Astrocyte of the cerebellum (primary cell): Measurements from ENCODE around the gene VPS13C.

Source experiments
- DNase-seq: peaks from one replicate; pipeline ENCODE4 v3.0.0-alpha.2; 2011; ENCODE audit warnings: low read depth
- H3K4me3 ChIP-seq: 2 replicates; pipeline ENCODE4 v1.5.1; 2011; ENCODE audit warnings: mild to moderate bottlenecking, low read depth, low read length, moderate library complexity
- in situ Hi-C: cut with HindIII; loops from 2 replicates; pipeline ENCODE4 v1.10.0; 2017; ENCODE audit warnings: low sequenced_read_pairs
- TF ChIP-seq, protein P1 (sequence below): IDR thresholded peaks from 2 replicates; pipeline ENCODE4 v1.5.1; 2012; ENCODE audit warnings: low read length, low read depth, moderate library complexity, mild to moderate bottlenecking; ENCODE audit errors: missing control alignments

The VPS13C gene

GRCh38 chr15:62067448-62068044 lies 7.3 kb upstream of the VPS13C start:
- in situ Hi-C loops: no loop called here
- TF ChIP-seq, protein P1, sequence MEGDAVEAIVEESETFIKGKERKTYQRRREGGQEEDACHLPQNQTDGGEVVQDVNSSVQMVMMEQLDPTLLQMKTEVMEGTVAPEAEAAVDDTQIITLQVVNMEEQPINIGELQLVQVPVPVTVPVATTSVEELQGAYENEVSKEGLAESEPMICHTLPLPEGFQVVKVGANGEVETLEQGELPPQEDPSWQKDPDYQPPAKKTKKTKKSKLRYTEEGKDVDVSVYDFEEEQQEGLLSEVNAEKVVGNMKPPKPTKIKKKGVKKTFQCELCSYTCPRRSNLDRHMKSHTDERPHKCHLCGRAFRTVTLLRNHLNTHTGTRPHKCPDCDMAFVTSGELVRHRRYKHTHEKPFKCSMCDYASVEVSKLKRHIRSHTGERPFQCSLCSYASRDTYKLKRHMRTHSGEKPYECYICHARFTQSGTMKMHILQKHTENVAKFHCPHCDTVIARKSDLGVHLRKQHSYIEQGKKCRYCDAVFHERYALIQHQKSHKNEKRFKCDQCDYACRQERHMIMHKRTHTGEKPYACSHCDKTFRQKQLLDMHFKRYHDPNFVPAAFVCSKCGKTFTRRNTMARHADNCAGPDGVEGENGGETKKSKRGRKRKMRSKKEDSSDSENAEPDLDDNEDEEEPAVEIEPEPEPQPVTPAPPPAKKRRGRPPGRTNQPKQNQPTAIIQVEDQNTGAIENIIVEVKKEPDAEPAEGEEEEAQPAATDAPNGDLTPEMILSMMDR: no peak
- no peak for DNase-seq
- peak overlapping the region; percentile 25 for H3K4me3 ChIP-seq

- no peak for DNase-seq
- H3K4me3 ChIP-seq: peak within 1 kb of the TSS; percentile 26
- TF ChIP-seq, protein P1: peak; percentile 31
- in situ Hi-C loops: no loop called here
Measured at GRCh38 chr15:62066663-62067447, 6.6 kb upstream of the VPS13C start, which contains the start of gene C2CD4A. Gene C2CD4A, plus strand, starts transcription at chr15:62066977. Its CDS starts 637 bp downstream, at chr15:62067614.

DNA sequence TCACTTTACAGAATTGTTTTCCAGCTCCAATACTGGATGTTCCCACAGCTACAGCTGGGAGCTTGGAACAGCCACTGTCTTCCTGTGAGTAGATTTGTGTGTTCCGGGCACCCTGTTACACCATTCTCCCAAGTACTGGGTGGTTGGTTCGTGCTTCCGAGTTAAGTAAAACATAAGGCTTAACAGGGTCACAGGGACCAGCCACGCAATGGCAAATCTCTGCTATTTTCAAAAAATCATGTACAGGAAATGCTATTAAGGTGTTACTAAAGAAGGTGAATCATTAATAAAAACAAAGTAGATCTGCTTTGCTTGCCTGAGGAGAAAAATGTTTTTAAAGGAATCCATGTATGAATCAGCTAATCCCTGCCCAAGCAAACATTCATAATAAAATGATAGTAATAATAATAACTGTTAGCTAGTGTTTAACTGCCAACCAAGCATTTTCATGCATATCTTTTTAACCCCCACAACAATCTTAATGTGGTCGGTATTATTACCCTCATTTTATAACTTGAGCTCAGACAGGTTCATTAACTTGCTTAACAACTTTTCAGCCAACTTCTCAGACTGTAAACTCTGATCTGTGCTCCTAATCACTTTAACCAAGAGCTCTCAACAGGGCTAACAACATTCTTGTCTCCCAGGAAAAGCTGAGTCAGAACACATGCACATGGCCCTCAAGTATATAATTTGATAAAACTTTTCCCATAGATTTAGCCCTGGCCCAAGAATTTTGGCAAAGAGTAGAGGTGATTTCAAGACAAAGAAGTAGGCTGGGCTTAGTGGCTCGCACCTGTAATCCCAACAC lies 3.8 kb upstream of the VPS13C start:
- TF ChIP-seq, protein P1: no peak
- in situ Hi-C loops: no loop called here
- no peak for DNase-seq
- no peak overlapping the region for H3K4me3 ChIP-seq

DNA sequence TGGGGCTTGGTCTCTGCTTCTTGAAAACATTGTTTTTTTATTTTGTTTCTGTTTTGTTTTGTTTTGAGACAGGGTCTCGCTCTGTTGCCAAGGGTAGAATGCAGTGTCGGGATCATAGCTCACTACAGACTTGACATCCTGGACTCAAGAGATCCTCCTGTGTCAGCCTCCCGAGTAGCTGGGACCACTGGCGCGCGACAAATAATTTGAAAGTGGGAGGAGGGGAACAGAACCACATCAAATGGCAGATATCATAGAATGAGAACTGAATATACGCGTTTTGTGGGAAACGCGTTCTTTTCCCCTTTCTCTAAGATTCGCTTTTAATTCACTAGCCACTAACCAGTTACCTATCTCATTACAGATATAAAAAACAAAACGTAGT lies 641 bp upstream of the VPS13C start:
- TF ChIP-seq, protein P1: no peak
- in situ Hi-C loops: no loop called here
- H3K4me3 ChIP-seq: peak overlapping the region; percentile 91
- DNase-seq: no peak

- TF ChIP-seq, protein P1: no peak
- in situ Hi-C loops: no loop called here
- peak overlapping the region; percentile 91 for H3K4me3 ChIP-seq
- DNase-seq: peak; percentile 15
Measured at GRCh38 chr15:62059816-62060112, 483 bp downstream of the VPS13C start.

GRCh38 chr15:62059108-62059815 lies 985 bp downstream of the VPS13C start:
- TF ChIP-seq, protein P1: peak; percentile 23
- in situ Hi-C loops: no loop called here
- no peak for DNase-seq
- peak overlapping the region; percentile 91 for H3K4me3 ChIP-seq
